ENCODE results near the gene LMAN1L. TPM values are rescaled to one million over a fixed set of nuclear protein-coding genes. Genes with fewer than 3 reads are reported as not detected.

LMAN1L gene
- polyA plus RNA-seq, 1 donor from 2014 or later: not detected

DNA sequence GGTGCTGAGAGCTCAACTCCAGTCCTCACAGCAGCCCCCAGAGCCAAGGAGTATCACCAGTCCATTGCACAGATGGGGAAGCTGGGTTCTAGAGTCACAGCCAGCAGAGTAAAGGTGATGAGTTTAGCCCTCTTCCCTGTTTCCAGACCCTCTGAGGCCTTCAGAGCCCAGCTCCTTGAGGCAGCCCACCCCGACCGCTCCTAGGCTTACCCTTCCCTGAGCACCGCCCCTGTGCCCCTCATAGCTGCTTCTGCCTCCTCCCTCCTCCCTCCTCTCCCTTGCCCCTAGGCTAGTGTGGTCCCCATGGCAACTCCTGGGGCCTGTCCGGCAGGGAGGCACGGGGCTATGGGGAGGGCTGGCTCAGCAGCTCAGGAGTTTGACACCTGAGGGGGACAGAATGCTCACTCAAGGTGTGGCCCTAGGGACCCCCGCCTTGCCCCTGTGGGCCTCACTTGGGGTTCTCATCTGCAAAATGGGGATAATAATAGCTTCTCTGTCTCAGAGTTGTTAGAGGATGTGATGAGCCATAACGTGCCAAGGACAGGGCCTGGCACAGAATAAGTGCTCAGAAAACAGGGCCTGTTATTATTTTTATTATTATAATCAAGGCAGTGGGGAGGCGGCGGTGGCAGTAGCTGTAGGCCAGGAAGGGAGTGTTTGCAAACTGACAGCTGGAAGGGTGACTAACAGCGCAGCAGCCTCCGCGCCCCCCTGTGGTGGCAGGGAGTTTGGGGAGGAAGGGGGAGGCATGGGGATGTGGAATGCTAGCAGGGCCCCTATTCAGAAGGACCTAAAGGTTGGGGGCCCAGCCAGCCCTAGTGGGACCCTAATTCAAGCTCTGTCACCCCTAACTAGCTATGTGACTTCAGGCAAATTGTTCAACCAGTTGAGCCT, 19.3 kb upstream of the LMAN1L start:
- Histone ChIP-seq H3K9me2 (ENCODE audit: insufficient read depth, low read length) (no peaks in the 10 kb centered on the region), H3K36me3 (ENCODE audit: insufficient read depth, low read length) (no peaks in the 10 kb centered on the region), H3K4me2 (ENCODE audit: low read length) (no peak overlapping the region), H3F3A (ENCODE audit: insufficient read depth, low read length, poor library complexity, severe bottlenecking) (no peaks in the 10 kb centered on the region), H3K27me3 (ENCODE audit: insufficient read depth, low read depth, low read length) (no peaks in the 10 kb centered on the region), H3K9ac (ENCODE audit: low read length) (no peak overlapping the region), H4K20me1 (ENCODE audit: insufficient read depth) (no peaks in the 10 kb centered on the region), H2AFZ (ENCODE audit: low read depth, low read length) (no peak overlapping the region), H3K9me3 (ENCODE audit: low read length) (no peaks in the 10 kb centered on the region), H3K79me2 (replicated peaks; ENCODE audit: insufficient read depth, low read length) (peaks cover 20% of the 10 kb centered on the region), H3K4me3 (ENCODE audit: low read length) (no peak overlapping the region), H3K27ac (ENCODE audit: low read length) (no peak overlapping the region)
- TF ChIP-seq POLR2AphosphoS5 (IDR thresholded peaks at IDR 0.05) (no peak), TAF1 (IDR thresholded peaks at IDR 0.05; ENCODE audit: low read depth) (no peak), SMC3 (conservative IDR thresholded peaks at IDR 0.05; ENCODE audit: poor library complexity) (no peak), MXI1 (conservative IDR thresholded peaks at IDR 0.05; ENCODE audit: poor library complexity, severe bottlenecking) (no peak), EP300 (conservative IDR thresholded peaks at IDR 0.05; ENCODE audit: poor library complexity, severe bottlenecking) (no peak), EZH2 (IDR thresholded peaks at IDR 0.05; ENCODE audit: borderline replicate concordance, insufficient read depth, low read length, poor library complexity, severe bottlenecking) (no peak), RAD21 (conservative IDR thresholded peaks at IDR 0.05) (no peak)
- TF ChIP-seq, protein P1, sequence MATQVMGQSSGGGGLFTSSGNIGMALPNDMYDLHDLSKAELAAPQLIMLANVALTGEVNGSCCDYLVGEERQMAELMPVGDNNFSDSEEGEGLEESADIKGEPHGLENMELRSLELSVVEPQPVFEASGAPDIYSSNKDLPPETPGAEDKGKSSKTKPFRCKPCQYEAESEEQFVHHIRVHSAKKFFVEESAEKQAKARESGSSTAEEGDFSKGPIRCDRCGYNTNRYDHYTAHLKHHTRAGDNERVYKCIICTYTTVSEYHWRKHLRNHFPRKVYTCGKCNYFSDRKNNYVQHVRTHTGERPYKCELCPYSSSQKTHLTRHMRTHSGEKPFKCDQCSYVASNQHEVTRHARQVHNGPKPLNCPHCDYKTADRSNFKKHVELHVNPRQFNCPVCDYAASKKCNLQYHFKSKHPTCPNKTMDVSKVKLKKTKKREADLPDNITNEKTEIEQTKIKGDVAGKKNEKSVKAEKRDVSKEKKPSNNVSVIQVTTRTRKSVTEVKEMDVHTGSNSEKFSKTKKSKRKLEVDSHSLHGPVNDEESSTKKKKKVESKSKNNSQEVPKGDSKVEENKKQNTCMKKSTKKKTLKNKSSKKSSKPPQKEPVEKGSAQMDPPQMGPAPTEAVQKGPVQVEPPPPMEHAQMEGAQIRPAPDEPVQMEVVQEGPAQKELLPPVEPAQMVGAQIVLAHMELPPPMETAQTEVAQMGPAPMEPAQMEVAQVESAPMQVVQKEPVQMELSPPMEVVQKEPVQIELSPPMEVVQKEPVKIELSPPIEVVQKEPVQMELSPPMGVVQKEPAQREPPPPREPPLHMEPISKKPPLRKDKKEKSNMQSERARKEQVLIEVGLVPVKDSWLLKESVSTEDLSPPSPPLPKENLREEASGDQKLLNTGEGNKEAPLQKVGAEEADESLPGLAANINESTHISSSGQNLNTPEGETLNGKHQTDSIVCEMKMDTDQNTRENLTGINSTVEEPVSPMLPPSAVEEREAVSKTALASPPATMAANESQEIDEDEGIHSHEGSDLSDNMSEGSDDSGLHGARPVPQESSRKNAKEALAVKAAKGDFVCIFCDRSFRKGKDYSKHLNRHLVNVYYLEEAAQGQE (IDR thresholded peaks at IDR 0.05; ENCODE audit: borderline replicate concordance): no peak
- TF ChIP-seq, protein P2, sequence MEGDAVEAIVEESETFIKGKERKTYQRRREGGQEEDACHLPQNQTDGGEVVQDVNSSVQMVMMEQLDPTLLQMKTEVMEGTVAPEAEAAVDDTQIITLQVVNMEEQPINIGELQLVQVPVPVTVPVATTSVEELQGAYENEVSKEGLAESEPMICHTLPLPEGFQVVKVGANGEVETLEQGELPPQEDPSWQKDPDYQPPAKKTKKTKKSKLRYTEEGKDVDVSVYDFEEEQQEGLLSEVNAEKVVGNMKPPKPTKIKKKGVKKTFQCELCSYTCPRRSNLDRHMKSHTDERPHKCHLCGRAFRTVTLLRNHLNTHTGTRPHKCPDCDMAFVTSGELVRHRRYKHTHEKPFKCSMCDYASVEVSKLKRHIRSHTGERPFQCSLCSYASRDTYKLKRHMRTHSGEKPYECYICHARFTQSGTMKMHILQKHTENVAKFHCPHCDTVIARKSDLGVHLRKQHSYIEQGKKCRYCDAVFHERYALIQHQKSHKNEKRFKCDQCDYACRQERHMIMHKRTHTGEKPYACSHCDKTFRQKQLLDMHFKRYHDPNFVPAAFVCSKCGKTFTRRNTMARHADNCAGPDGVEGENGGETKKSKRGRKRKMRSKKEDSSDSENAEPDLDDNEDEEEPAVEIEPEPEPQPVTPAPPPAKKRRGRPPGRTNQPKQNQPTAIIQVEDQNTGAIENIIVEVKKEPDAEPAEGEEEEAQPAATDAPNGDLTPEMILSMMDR (IDR thresholded peaks at IDR 0.05; ENCODE audit: poor library complexity, severe bottlenecking): no peak

- no peaks in the 10 kb centered on the region for H3K27me3 ChIP-seq (ENCODE audit: insufficient read depth, low read depth, low read length)
- H3K36me3 ChIP-seq (ENCODE audit: insufficient read depth, low read length): no peaks in the 10 kb centered on the region
- H3K27ac ChIP-seq (ENCODE audit: low read length): no peak overlapping the region
- no peaks in the 10 kb centered on the region for H3K9me2 ChIP-seq (ENCODE audit: insufficient read depth, low read length)
- no peaks in the 10 kb centered on the region for H3K9me3 ChIP-seq (ENCODE audit: low read length)
- TF ChIP-seq MXI1 (conservative IDR thresholded peaks at IDR 0.05; ENCODE audit: poor library complexity, severe bottlenecking) (no peak), POLR2AphosphoS5 (IDR thresholded peaks at IDR 0.05) (no peak), EP300 (conservative IDR thresholded peaks at IDR 0.05; ENCODE audit: poor library complexity, severe bottlenecking) (no peak), SMC3 (conservative IDR thresholded peaks at IDR 0.05; ENCODE audit: poor library complexity) (no peak), EZH2 (IDR thresholded peaks at IDR 0.05; ENCODE audit: borderline replicate concordance, insufficient read depth, low read length, poor library complexity, severe bottlenecking) (no peak)
- TF ChIP-seq, protein P2 (IDR thresholded peaks at IDR 0.05; ENCODE audit: poor library complexity, severe bottlenecking): no peak
- TF ChIP-seq, protein P1 (IDR thresholded peaks at IDR 0.05; ENCODE audit: borderline replicate concordance): no peak
- H4K20me1 ChIP-seq (ENCODE audit: insufficient read depth): no peaks in the 10 kb centered on the region
- no peak overlapping the region for H3K4me3 ChIP-seq (ENCODE audit: low read length)
- no peak overlapping the region for H3K4me2 ChIP-seq (ENCODE audit: low read length)
- H3F3A ChIP-seq (ENCODE audit: insufficient read depth, low read length, poor library complexity, severe bottlenecking): no peaks in the 10 kb centered on the region
- no peak overlapping the region for H2AFZ ChIP-seq (ENCODE audit: low read depth, low read length)
- no peak overlapping the region for H3K9ac ChIP-seq (ENCODE audit: low read length)
- H3K79me2 ChIP-seq (replicated peaks; ENCODE audit: insufficient read depth, low read length): peaks cover 16% of the 10 kb centered on the region
Measured at GRCh38 chr15:74794248-74794969, 18.2 kb upstream of the LMAN1L start.

All from neural cell (in vitro differentiated cells).